NCI-H2171 (cell line): ENCODE results near the gene DAPP1.

Experiments
- DNase-seq: peaks from one replicate; lab custom pipeline; 2025; lab: John Stamatoyannopoulos, UW

Gene DAPP1

GRCh38 chr4:99853999-99854398 is 37.4 kb downstream of the DAPP1 start:
- DNase-seq: no peak

- no peak for DNase-seq
These were observed 39.1 kb downstream of the DAPP1 start for GRCh38 chr4:99855678-99856077.

- no peak for DNase-seq
These were observed 39.5 kb downstream of the DAPP1 start for GRCh38 chr4:99856166-99856565.

GRCh38 chr4:99857307-99857706 is 40.7 kb downstream of the DAPP1 start:
- no peak for DNase-seq

GRCh38 chr4:99859618-99860017 is 43.0 kb downstream of the DAPP1 start:
- no peak for DNase-seq

GRCh38 chr4:99860521-99860920 is 43.9 kb downstream of the DAPP1 start:
- no peak for DNase-seq

GRCh38 chr4:99861120-99861905 is 44.7 kb downstream of the DAPP1 start:
- no peak for DNase-seq

- no peak for DNase-seq
These were observed 47.2 kb downstream of the DAPP1 start for GRCh38 chr4:99863804-99864203.

GRCh38 chr4:99868126-99868596 is 51.5 kb downstream of the DAPP1 start:
- DNase-seq: no peak

GRCh38 chr4:99872570-99872969 is 55.9 kb downstream of the DAPP1 start:
- DNase-seq: no peak

- no peak for DNase-seq
These were observed 58.4 kb downstream of the DAPP1 start for GRCh38 chr4:99875071-99875470.

GRCh38 chr4:99876946-99877345 is 60.3 kb downstream of the DAPP1 start:
- no peak for DNase-seq

- no peak for DNase-seq
These were observed 62.0 kb downstream of the DAPP1 start for GRCh38 chr4:99878604-99879003.

GRCh38 chr4:99879458-99879857 is 62.8 kb downstream of the DAPP1 start:
- no peak for DNase-seq

- DNase-seq: peak; percentile 12
These were observed 68.5 kb downstream of the DAPP1 start for GRCh38 chr4:99885063-99885664.

GRCh38 chr4:99885687-99886086 is 69.1 kb downstream of the DAPP1 start:
- DNase-seq: no peak

GRCh38 chr4:99886146-99886545 is 69.5 kb downstream of the DAPP1 start:
- DNase-seq: no peak

GRCh38 chr4:99887837-99888236 is 71.2 kb downstream of the DAPP1 start:
- DNase-seq: no peak

- no peak for DNase-seq
These were observed 74.7 kb downstream of the DAPP1 start for GRCh38 chr4:99891351-99891750.

GRCh38 chr4:99893029-99893428 is 76.4 kb downstream of the DAPP1 start:
- no peak for DNase-seq

GRCh38 chr4:99893839-99894160 is 77.2 kb downstream of the DAPP1 start:
- DNase-seq: no peak

- DNase-seq: peak; percentile 72
These were observed 77.8 kb downstream of the DAPP1 start, which contains the start of gene LAMTOR3 for GRCh38 chr4:99894161-99894997. TSS of gene LAMTOR3 (minus strand) at chr4:99894427. CDS start at chr4:99893963, 464 bp downstream.

- no peak for DNase-seq
These were observed 78.4 kb downstream of the DAPP1 start for GRCh38 chr4:99894998-99895397.
